A673 (cell line): ENCODE results near the gene SLAMF7. TPM values are rescaled to one million over a fixed set of nuclear protein-coding genes. Genes with fewer than 3 reads are reported as not detected.

ENCODE experiments used
- BruUV-seq: library from RNA; stranded (reverse); fragments of 400-500 nt; replicated peaks from 2 replicates; lab custom pipeline; 2021; lab: Mats Ljungman, UMichigan
- CTCF ChIA-PET: fragments of 300-600 bp; sonication (Branson Sonifier 250); formaldehyde crosslinking; loops from one replicate; lab custom pipeline; 2022; ENCODE audit warnings: antibody characterized with exemption; lab: Charles Lee
- POLR2A ChIA-PET: fragments of 300-600 bp; sonication (Branson Sonifier 250); formaldehyde crosslinking; loops from one replicate; lab custom pipeline; 2022; ENCODE audit warnings: antibody characterized with exemption; ENCODE audit not compliant: low non-redundant PET; lab: Charles Lee
- DNase-seq: peaks from one replicate; pipeline ENCODE4 v3.0.0-alpha.2; 2015; ENCODE audit warnings: low spot score
- H3K27ac ChIP-seq: fragments of 200-600 bp; sonication (generic); 2 replicates; pipeline ENCODE4 v1.5.1; 2016; ENCODE audit warnings: mixed run types, low read depth, mild to moderate bottlenecking, mixed read lengths, antibody characterized with exemption, low read length; ENCODE audit not compliant: poor library complexity, severe bottlenecking
- H3K27me3 ChIP-seq: fragments of 200-600 bp; sonication (generic); replicated peaks from 2 replicates; pipeline ENCODE4 v1.6.1; 2017; ENCODE audit warnings: mixed run types, low read depth, mild to moderate bottlenecking, mixed read lengths, antibody characterized with exemption, low read length; ENCODE audit not compliant: insufficient read depth, poor library complexity
- H3K36me3 ChIP-seq: fragments of 200-600 bp; sonication (generic); 2 replicates; pipeline ENCODE4 v1.6.1; 2016; ENCODE audit warnings: mixed run types, mild to moderate bottlenecking, mixed read lengths, antibody characterized with exemption, low read length; ENCODE audit not compliant: insufficient read depth, poor library complexity, severe bottlenecking
- H3K4me1 ChIP-seq: fragments of 200-600 bp; sonication (generic); 2 replicates; pipeline ENCODE4 v1.6.1; 2017; ENCODE audit warnings: mixed run types, mild to moderate bottlenecking, mixed read lengths, antibody characterized with exemption, low read length; ENCODE audit not compliant: insufficient read depth, poor library complexity, severe bottlenecking
- H3K4me3 ChIP-seq: fragments of 200-600 bp; sonication (generic); 2 replicates; pipeline ENCODE4 v1.5.1; 2016; ENCODE audit warnings: low read depth, mixed run types, mild to moderate bottlenecking, mixed read lengths, low read length; ENCODE audit not compliant: poor library complexity, severe bottlenecking
- H3K9me3 ChIP-seq: fragments of 200-600 bp; sonication (generic); 2 replicates; pipeline ENCODE4 v1.6.1; 2016; ENCODE audit warnings: mixed run types, low read depth, mild to moderate bottlenecking, mixed read lengths, antibody characterized with exemption, low read length; ENCODE audit not compliant: poor library complexity, severe bottlenecking
- CTCF ChIP-seq: fragments of 300-800, 200-600 bp; sonication (generic); conservative IDR thresholded peaks from 2 replicates; pipeline ENCODE4 v1.5.1; 2017; ENCODE audit warnings: low read depth, mild to moderate bottlenecking, antibody characterized with exemption, low read length, moderate library complexity, mixed read lengths
- EZH2 ChIP-seq: fragments of 200-600 bp; sonication (generic); IDR thresholded peaks from 2 replicates; pipeline ENCODE4 v1.6.1; 2017; ENCODE audit warnings: borderline replicate concordance, low read depth, mild to moderate bottlenecking, mixed read lengths, antibody characterized with exemption, low read length; ENCODE audit not compliant: poor library complexity, severe bottlenecking
- intact Hi-C: fragments of 100-400 bp; cut with micrococcal nuclease; formaldehyde crosslinking; loops from one replicate; pipeline ENCODE4 v1.10.0; 2022; ENCODE audit not compliant: unreplicated experiment
- total RNA-seq: library from RNA; stranded (reverse); gene quantifications from 2 replicates; pipeline ENCODE4 v1.2.3, GENCODE V29; 2021

Gene SLAMF7
- total RNA-seq, 1 experiment from 2014 or later: not detected

GRCh38 chr1:160731990-160732389 is 7.1 kb upstream of the SLAMF7 start:
- no peaks in the 10 kb centered on the region for H3K9me3 ChIP-seq
- intact Hi-C loops: no loop called here
- no peak overlapping the region for H3K27ac ChIP-seq
- no peak overlapping the region for H3K4me3 ChIP-seq
- no peaks in the 10 kb centered on the region for H3K4me1 ChIP-seq
- no TSS peak for BruUV-seq
- CTCF ChIA-PET: no interaction called here
- no peak for DNase-seq
- H3K36me3 ChIP-seq: no peaks in the 10 kb centered on the region
- TF ChIP-seq CTCF: no peak
- TF ChIP-seq EZH2: no peak
- H3K27me3 ChIP-seq: no peaks in the 10 kb centered on the region
- POLR2A ChIA-PET: no interaction called here

- Histone ChIP-seq H3K27me3 (peaks cover 6% of the 10 kb centered on the region), H3K9me3 (no peaks in the 10 kb centered on the region), H3K4me1 (no peaks in the 10 kb centered on the region), H3K4me3 (no peak overlapping the region), H3K36me3 (no peaks in the 10 kb centered on the region), H3K27ac (no peak overlapping the region)
- TF ChIP-seq CTCF: no peak
- TF ChIP-seq EZH2: no peak
- CTCF ChIA-PET: no interaction called here
- POLR2A ChIA-PET: no interaction called here
- DNase-seq: no peak
- intact Hi-C loops: no loop called here
- BruUV-seq: no TSS peak
Observed at GRCh38 chr1:160733898-160734297, 5.1 kb upstream of the SLAMF7 start.

- no peaks in the 10 kb centered on the region for H3K36me3 ChIP-seq
- H3K27ac ChIP-seq: no peak overlapping the region
- ChIA-PET CTCF (no interaction called here), POLR2A (no interaction called here)
- H3K4me1 ChIP-seq: no peaks in the 10 kb centered on the region
- BruUV-seq: no TSS peak
- intact Hi-C loops: no loop called here
- TF ChIP-seq EZH2: no peak
- no peak for TF ChIP-seq CTCF
- no peak for DNase-seq
- peaks cover 6% of the 10 kb centered on the region for H3K27me3 ChIP-seq
- H3K4me3 ChIP-seq: no peak overlapping the region
- H3K9me3 ChIP-seq: no peaks in the 10 kb centered on the region
Observed at GRCh38 chr1:160734301-160734700, 4.7 kb upstream of the SLAMF7 start.
